ENCODE data around the gene WTAP.
"Not testable (repeated sequence)": the region's sequence is repeated elsewhere in the genome, so short reads cannot be mapped to it uniquely, and the experiment has no call there.

The WTAP gene

GRCh38 chr6:159689001-159689400 lies 38.3 kb upstream of the WTAP start:
- DNase-seq (ENCODE audit: low spot score) = no peak
- H3K36me3 Mint-ChIP-seq (ENCODE audit: low read depth) = peaks cover 48% of the 10 kb centered on the region
- H3K9me3 Mint-ChIP-seq = no peaks in the 10 kb centered on the region
- no peak overlapping the region for H3K27ac Mint-ChIP-seq
- no peak overlapping the region for H3K4me3 Mint-ChIP-seq
- no peaks in the 10 kb centered on the region for H3K27me3 Mint-ChIP-seq (ENCODE audit: low read depth)
- peaks cover 39% of the 10 kb centered on the region for H3K4me1 Mint-ChIP-seq (ENCODE audit: low read depth)

GRCh38 chr6:159690135-159690534 lies 37.2 kb upstream of the WTAP start:
- Mint-ChIP-seq H3K4me1 (ENCODE audit: low read depth) (peaks cover 49% of the 10 kb centered on the region), H3K36me3 (ENCODE audit: low read depth) (peaks cover 44% of the 10 kb centered on the region)
- H3K27ac Mint-ChIP-seq; H3K27me3 Mint-ChIP-seq (ENCODE audit: low read depth); H3K4me3 Mint-ChIP-seq; DNase-seq (ENCODE audit: low spot score); H3K9me3 Mint-ChIP-seq: not testable (repeated sequence)

GRCh38 chr6:159691133-159691962 lies 36.0 kb upstream of the WTAP start:
- Mint-ChIP-seq H3K36me3 (ENCODE audit: low read depth) (peaks cover 36% of the 10 kb centered on the region), H3K27me3 (ENCODE audit: low read depth) (no peaks in the 10 kb centered on the region), H3K4me1 (ENCODE audit: low read depth) (peaks cover 45% of the 10 kb centered on the region), H3K27ac (peak overlapping the region; percentile 96), H3K4me3 (peak overlapping the region; percentile 75), H3K9me3 (no peaks in the 10 kb centered on the region)
- peak; percentile 10 for DNase-seq (ENCODE audit: low spot score)

GRCh38 chr6:159691963-159692287 lies 35.4 kb upstream of the WTAP start:
- no peaks in the 10 kb centered on the region for H3K27me3 Mint-ChIP-seq (ENCODE audit: low read depth)
- peak overlapping the region; percentile 96 for H3K27ac Mint-ChIP-seq
- no peak for DNase-seq (ENCODE audit: low spot score)
- peak overlapping the region; percentile 75 for H3K4me3 Mint-ChIP-seq
- peaks cover 32% of the 10 kb centered on the region for H3K36me3 Mint-ChIP-seq (ENCODE audit: low read depth)
- H3K4me1 Mint-ChIP-seq (ENCODE audit: low read depth) = peaks cover 43% of the 10 kb centered on the region
- no peaks in the 10 kb centered on the region for H3K9me3 Mint-ChIP-seq

- peaks cover 42% of the 10 kb centered on the region for H3K4me1 Mint-ChIP-seq (ENCODE audit: low read depth)
- no peaks in the 10 kb centered on the region for H3K9me3 Mint-ChIP-seq
- peak overlapping the region; percentile 96 for H3K27ac Mint-ChIP-seq
- peak overlapping the region; percentile 83 for H3K4me3 Mint-ChIP-seq
- H3K36me3 Mint-ChIP-seq (ENCODE audit: low read depth) = peaks cover 26% of the 10 kb centered on the region
- H3K27me3 Mint-ChIP-seq (ENCODE audit: low read depth) = no peaks in the 10 kb centered on the region
- peak; percentile 64 for DNase-seq (ENCODE audit: low spot score)
These were observed 34.8 kb upstream of the WTAP start for GRCh38 chr6:159692303-159693127.

- H3K27ac Mint-ChIP-seq = peak within 1 kb of the TSS; percentile 96
- H3K4me3 Mint-ChIP-seq = peak within 1 kb of the TSS; percentile 94
- peak; percentile 80 for DNase-seq (ENCODE audit: low spot score)
- no peaks in the 10 kb centered on the region for H3K9me3 Mint-ChIP-seq
- H3K4me1 Mint-ChIP-seq (ENCODE audit: low read depth) = peaks cover 41% of the 10 kb centered on the region
- no peaks in the 10 kb centered on the region for H3K27me3 Mint-ChIP-seq (ENCODE audit: low read depth)
- peaks cover 20% of the 10 kb centered on the region for H3K36me3 Mint-ChIP-seq (ENCODE audit: low read depth)
These were observed 34.0 kb upstream of the WTAP start, which contains the start of gene SOD2 for GRCh38 chr6:159693128-159693893. SOD2 (minus strand) TSS chr6:159693241; CDS start chr6:159693167, 74 bp downstream.

- no peak for DNase-seq (ENCODE audit: low spot score)
- Mint-ChIP-seq H3K36me3 (ENCODE audit: low read depth) (peaks cover 13% of the 10 kb centered on the region), H3K9me3 (no peaks in the 10 kb centered on the region)
These were observed 33.3 kb upstream of the WTAP start for GRCh38 chr6:159693894-159694545.

GRCh38 chr6:159695984-159696383 lies 31.3 kb upstream of the WTAP start:
- H3K4me3 Mint-ChIP-seq = no peak overlapping the region

More at GRCh38 chr6:159693894-159694545, 33.3 kb upstream of the WTAP start:
- H3K27me3 Mint-ChIP-seq (ENCODE audit: low read depth) = no peaks in the 10 kb centered on the region
- H3K4me3 Mint-ChIP-seq = peak overlapping the region; percentile 94
- peaks cover 35% of the 10 kb centered on the region for H3K4me1 Mint-ChIP-seq (ENCODE audit: low read depth)
- peak overlapping the region; percentile 95 for H3K27ac Mint-ChIP-seq

GRCh38 chr6:159700970-159701369 lies 26.3 kb upstream of the WTAP start:
- no peaks in the 10 kb centered on the region for H3K27me3 Mint-ChIP-seq (ENCODE audit: low read depth)
- H3K27ac Mint-ChIP-seq = no peak overlapping the region
- H3K4me1 Mint-ChIP-seq (ENCODE audit: low read depth) = peaks cover 6% of the 10 kb centered on the region
- H3K4me3 Mint-ChIP-seq = no peak overlapping the region
- no peaks in the 10 kb centered on the region for H3K36me3 Mint-ChIP-seq (ENCODE audit: low read depth)
- no peak for DNase-seq (ENCODE audit: low spot score)
- no peaks in the 10 kb centered on the region for H3K9me3 Mint-ChIP-seq

More at GRCh38 chr6:159695984-159696383, 31.3 kb upstream of the WTAP start:
- no peak for DNase-seq (ENCODE audit: low spot score)
- Mint-ChIP-seq H3K27me3 (ENCODE audit: low read depth) (no peaks in the 10 kb centered on the region), H3K36me3 (ENCODE audit: low read depth) (peaks cover 7% of the 10 kb centered on the region), H3K9me3 (no peaks in the 10 kb centered on the region), H3K27ac (no peak overlapping the region), H3K4me1 (ENCODE audit: low read depth) (peaks cover 31% of the 10 kb centered on the region)

- no peak for DNase-seq (ENCODE audit: low spot score)
- no peaks in the 10 kb centered on the region for H3K9me3 Mint-ChIP-seq
- no peak overlapping the region for H3K4me3 Mint-ChIP-seq
- H3K4me1 Mint-ChIP-seq (ENCODE audit: low read depth) = peaks cover 6% of the 10 kb centered on the region
- H3K27ac Mint-ChIP-seq = no peak overlapping the region
- H3K36me3 Mint-ChIP-seq (ENCODE audit: low read depth) = no peaks in the 10 kb centered on the region
- H3K27me3 Mint-ChIP-seq (ENCODE audit: low read depth) = peaks cover 2% of the 10 kb centered on the region
These were observed 25.8 kb upstream of the WTAP start for GRCh38 chr6:159701413-159701999.

- not testable (repeated sequence) for H3K36me3 Mint-ChIP-seq (ENCODE audit: low read depth); H3K9me3 Mint-ChIP-seq
These were observed 16.7 kb upstream of the WTAP start for GRCh38 chr6:159710603-159711002.

GRCh38 chr6:159712389-159712788 lies 14.9 kb upstream of the WTAP start:
- H3K27ac Mint-ChIP-seq; H3K4me1 Mint-ChIP-seq (ENCODE audit: low read depth); H3K4me3 Mint-ChIP-seq: not testable (repeated sequence)

More at GRCh38 chr6:159710603-159711002, 16.7 kb upstream of the WTAP start:
- DNase-seq (ENCODE audit: low spot score); H3K4me1 Mint-ChIP-seq (ENCODE audit: low read depth); H3K4me3 Mint-ChIP-seq; H3K27ac Mint-ChIP-seq: not testable (repeated sequence)
- H3K27me3 Mint-ChIP-seq (ENCODE audit: low read depth) = peaks cover 12% of the 10 kb centered on the region

GRCh38 chr6:159713984-159714383 lies 13.3 kb upstream of the WTAP start:
- Mint-ChIP-seq H3K27ac (no peak overlapping the region), H3K4me1 (ENCODE audit: low read depth) (peaks cover 9% of the 10 kb centered on the region), H3K36me3 (ENCODE audit: low read depth) (peaks cover 1% of the 10 kb centered on the region), H3K27me3 (ENCODE audit: low read depth) (peaks cover 2% of the 10 kb centered on the region), H3K4me3 (no peak overlapping the region), H3K9me3 (peaks cover 7% of the 10 kb centered on the region)
- no peak for DNase-seq (ENCODE audit: low spot score)

More at GRCh38 chr6:159712389-159712788, 14.9 kb upstream of the WTAP start:
- not testable (repeated sequence) for DNase-seq (ENCODE audit: low spot score); H3K9me3 Mint-ChIP-seq; H3K36me3 Mint-ChIP-seq (ENCODE audit: low read depth); H3K27me3 Mint-ChIP-seq (ENCODE audit: low read depth)

Measured in T-helper 2 cell treated with Interferon-gamma antibody and Interleukin-4, amounts not matched to agents 5 μg/mL and 100 μg/mL, for 36 hours (primary cell).